NOMO-1 treated with DMSO at 0.1 percent for 48 hours (cell line): ENCODE measurements around the gene ACAN.

Source experiments
- DNase-seq: peaks from one replicate; lab custom pipeline; 2025; ENCODE audit not compliant: unreplicated experiment; lab: John Stamatoyannopoulos, UW

ACAN gene

GRCh38 chr15:88876573-88876972 lies 73.3 kb downstream of the ACAN start:
- DNase-seq, result no peak

- no peak for DNase-seq
Observed at GRCh38 chr15:88877415-88877814, 74.2 kb downstream of the ACAN start.

GRCh38 chr15:88877906-88878305 lies 74.7 kb downstream of the ACAN start:
- DNase-seq, result no peak

DNA sequence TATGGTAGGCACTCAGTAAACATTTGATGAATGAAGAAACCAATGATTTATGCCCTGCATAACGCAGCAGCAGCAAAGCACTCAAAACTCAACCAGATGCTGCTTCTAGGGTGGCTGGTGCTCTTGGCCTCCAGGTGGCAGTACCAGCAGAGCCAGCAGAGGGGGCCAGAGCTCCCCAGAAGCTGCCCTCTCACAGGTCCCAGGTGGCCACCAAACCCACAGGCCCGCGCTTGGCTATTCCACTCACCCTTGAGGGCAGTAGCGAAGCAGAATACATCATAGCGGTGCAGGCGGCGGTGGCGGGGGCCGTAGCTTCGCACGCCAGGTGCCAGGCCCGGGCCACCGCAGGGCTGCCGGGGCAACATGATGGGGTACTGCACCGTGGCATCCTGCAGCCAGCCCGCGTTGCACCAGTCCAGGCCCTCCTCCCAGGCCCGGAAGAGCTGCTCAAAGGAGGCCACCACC lies 75.5 kb downstream of the ACAN start:
- peak; percentile 30 for DNase-seq

- DNase-seq, result no peak
Observed at GRCh38 chr15:88880944-88881740, 77.9 kb downstream of the ACAN start.

DNA sequence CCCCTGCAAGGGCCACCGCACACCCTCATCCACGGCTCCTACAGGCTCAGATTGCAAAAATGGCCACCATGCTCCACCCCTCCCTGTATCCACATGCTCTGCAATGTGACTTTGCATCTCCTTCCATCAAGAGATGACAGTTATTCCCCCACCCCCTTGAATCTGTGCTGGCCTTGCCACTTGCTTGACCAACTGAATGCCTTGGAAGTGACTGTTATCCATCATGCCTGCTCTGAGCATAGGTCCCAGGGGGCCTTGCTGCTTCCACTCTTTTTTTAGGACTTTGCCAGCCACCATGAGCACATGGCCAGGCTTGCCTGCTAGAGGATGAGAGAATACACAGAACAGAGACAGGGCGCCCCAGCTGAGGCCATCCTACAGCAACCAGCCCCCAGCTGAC lies 78.5 kb downstream of the ACAN start:
- DNase-seq, result no peak

- DNase-seq, result no peak
Observed at GRCh38 chr15:88882785-88883184, 79.5 kb downstream of the ACAN start.

- no peak for DNase-seq
Observed at GRCh38 chr15:88887068-88887580, 83.9 kb downstream of the ACAN start.

DNA sequence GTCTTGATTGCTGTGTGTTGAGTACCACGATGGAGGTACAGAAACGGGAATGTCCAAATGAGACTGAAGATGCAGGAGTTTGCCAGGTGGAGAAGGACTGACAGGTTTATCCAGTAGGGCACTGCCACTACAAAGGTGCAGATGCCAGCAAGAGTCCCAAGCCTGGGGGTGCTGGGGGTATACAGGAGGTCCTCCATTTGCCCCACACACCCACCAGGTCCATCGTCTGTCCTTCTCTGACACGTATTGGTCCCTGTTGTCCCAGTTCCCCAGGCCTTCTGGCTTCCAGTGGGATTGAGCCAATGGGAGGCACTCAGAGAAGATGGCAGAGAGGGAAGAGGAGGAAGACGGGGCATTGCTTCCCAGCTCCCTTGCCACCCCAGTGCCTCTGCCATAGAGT lies 85.5 kb downstream of the ACAN start:
- DNase-seq, result no peak

GRCh38 chr15:88890495-88890894 lies 87.3 kb downstream of the ACAN start:
- no peak for DNase-seq

- DNase-seq, result no peak
Observed at GRCh38 chr15:88891540-88892254, 88.5 kb downstream of the ACAN start.

GRCh38 chr15:88894348-88894818 lies 91.1 kb downstream of the ACAN start:
- DNase-seq, result peak; percentile 54

- peak; percentile 8 for DNase-seq
Observed at GRCh38 chr15:88894819-88895767, 91.9 kb downstream of the ACAN start, which contains the start of gene HAPLN3. Gene HAPLN3 (minus strand): TSS chr15:88895544. CDS start chr15:88887298, 8,246 bp downstream.

GRCh38 chr15:88896333-88897033 lies 93.2 kb downstream of the ACAN start:
- no peak for DNase-seq

- DNase-seq, result no peak
Observed at GRCh38 chr15:88897142-88897455, 93.9 kb downstream of the ACAN start.

GRCh38 chr15:88897456-88898194 lies 94.4 kb downstream of the ACAN start:
- peak; percentile 62 for DNase-seq

- no peak for DNase-seq
Observed at GRCh38 chr15:88898736-88899135, 95.5 kb downstream of the ACAN start.

- DNase-seq, result no peak
Observed at GRCh38 chr15:88899251-88899650, 96.0 kb downstream of the ACAN start.

DNA sequence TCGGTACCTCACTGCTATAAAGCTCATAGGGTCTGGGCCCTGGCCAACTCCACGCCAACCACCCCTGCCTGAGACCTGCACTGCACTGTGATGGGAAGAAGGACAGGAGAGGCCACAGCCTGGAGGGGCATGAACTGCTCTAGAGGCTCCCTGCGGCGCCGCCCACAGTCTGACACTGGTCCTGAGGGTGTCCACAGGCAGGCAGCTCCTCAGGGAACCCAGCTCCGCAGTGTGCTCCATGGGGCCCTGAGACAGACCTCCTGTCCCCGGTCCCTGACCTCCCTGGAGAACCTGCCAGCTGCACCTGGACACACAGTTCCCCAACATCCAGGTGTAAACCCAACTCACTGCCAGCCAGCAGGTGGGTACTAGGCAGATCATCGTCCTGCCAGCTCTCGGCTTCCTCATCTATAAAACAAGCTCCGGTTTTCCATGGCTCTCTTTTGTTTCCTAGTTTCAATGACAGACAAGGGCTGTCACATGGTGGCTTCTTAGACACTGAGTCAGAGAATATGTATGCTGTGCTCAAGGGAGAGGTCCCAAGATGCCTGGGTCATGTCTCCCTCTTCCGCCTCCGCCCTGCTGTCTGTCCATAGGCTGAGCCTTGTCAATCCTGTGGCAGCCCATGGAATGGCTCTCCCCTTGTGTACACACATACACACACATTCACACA lies 97.2 kb downstream of the ACAN start:
- no peak for DNase-seq
